Colonic mucosa (tissue), 4 donors: ENCODE results near the gene DUSP23. TPM values are rescaled to one million over a fixed set of nuclear protein-coding genes. Genes with fewer than 3 reads are reported as not detected.

Experiments used
- DNase-seq: peaks from one replicate; pipeline ENCODE4 v3.0.0-alpha.2; 2020
- H3K27ac ChIP-seq: fragments of 200-600 bp; one replicate; pipeline ENCODE4 v1.8.0; 2021
- H3K27me3 ChIP-seq: fragments of 200-600 bp; one replicate; pipeline ENCODE4 v1.8.0; 2021
- H3K36me3 ChIP-seq: fragments of 200-600 bp; one replicate; pipeline ENCODE4 v1.8.0; 2021
- H3K4me1 ChIP-seq: fragments of 200-600 bp; one replicate; pipeline ENCODE4 v1.8.0; 2021; ENCODE audit warnings: mild to moderate bottlenecking
- H3K4me3 ChIP-seq: fragments of 200-600 bp; one replicate; pipeline ENCODE4 v1.8.0; 2021
- H3K9ac ChIP-seq, 2 donors: one replicate each; pipeline ENCODE4 v1.7.0; 2013; ENCODE audit warnings: control low read depth in 2 of 2, low read depth in 2 of 2, low read length in 2 of 2
- H3K9me3 ChIP-seq: fragments of 200-600 bp; one replicate; pipeline ENCODE4 v1.8.0; 2021
- intact Hi-C: fragments of 100-400 bp; cut with DNase I; formaldehyde crosslinking; loops from one replicate; pipeline ENCODE4 v1.14.1; 2022
- total RNA-seq, 2 donors: library from RNA; stranded (reverse); fragmentation: NEBNext Ultra II Directional in 1 of 2; extraction: Animal tissue kit (Norgen Biotek cat#: 25700) in 1 of 2; gene quantifications; one replicate each; pipeline ENCODE4 v1.2.1, GENCODE V29; 2021
- TF ChIP-seq, protein P1 (sequence below): fragments of 200-600 bp; IDR thresholded peaks from one replicate; pipeline ENCODE4 v1.8.0; 2022; ENCODE audit warnings: antibody characterized with exemption, mild to moderate bottlenecking
- donor health status: healthy.
- donor health status: DM: no; HTN: no; CAD: no.
- donor health status: DM: no; HTN: no; CAD: no.

The DUSP23 gene
- total RNA-seq, 2 donors from 2014 or later = 43.3 to 50.4 TPM

DNA sequence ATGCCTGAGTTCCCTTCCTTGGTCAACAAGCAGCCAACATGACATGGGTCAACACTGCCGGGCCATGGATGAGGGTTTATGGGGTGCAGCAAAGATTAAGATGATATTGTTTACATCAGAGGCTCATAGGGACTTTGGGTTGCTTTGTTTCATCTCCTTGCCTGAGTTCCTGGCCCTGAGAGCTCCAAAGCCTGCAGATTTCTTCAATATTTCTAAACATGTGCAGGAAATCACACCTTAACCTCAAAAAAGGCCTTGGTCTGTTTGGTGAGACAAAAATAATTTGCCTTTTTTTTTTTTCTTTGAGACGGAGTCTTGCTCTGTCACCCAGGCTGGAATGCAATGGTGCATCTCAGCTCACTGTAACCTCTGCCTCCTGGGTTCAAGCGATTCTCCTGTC is 46.8 kb downstream of the DUSP23 start:
- Histone ChIP-seq H3K9me3 (no peaks in the 10 kb centered on the region), H3K27me3 (no peaks in the 10 kb centered on the region), H3K27ac (no peak overlapping the region), H3K9ac (no peak overlapping the region), H3K4me1 (no peaks in the 10 kb centered on the region), H3K4me3 (no peak overlapping the region), H3K36me3 (no peaks in the 10 kb centered on the region)
- DNase-seq = no peak
- intact Hi-C loops = no loop called here
- TF ChIP-seq, protein P1, sequence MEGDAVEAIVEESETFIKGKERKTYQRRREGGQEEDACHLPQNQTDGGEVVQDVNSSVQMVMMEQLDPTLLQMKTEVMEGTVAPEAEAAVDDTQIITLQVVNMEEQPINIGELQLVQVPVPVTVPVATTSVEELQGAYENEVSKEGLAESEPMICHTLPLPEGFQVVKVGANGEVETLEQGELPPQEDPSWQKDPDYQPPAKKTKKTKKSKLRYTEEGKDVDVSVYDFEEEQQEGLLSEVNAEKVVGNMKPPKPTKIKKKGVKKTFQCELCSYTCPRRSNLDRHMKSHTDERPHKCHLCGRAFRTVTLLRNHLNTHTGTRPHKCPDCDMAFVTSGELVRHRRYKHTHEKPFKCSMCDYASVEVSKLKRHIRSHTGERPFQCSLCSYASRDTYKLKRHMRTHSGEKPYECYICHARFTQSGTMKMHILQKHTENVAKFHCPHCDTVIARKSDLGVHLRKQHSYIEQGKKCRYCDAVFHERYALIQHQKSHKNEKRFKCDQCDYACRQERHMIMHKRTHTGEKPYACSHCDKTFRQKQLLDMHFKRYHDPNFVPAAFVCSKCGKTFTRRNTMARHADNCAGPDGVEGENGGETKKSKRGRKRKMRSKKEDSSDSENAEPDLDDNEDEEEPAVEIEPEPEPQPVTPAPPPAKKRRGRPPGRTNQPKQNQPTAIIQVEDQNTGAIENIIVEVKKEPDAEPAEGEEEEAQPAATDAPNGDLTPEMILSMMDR = no peak

DNA sequence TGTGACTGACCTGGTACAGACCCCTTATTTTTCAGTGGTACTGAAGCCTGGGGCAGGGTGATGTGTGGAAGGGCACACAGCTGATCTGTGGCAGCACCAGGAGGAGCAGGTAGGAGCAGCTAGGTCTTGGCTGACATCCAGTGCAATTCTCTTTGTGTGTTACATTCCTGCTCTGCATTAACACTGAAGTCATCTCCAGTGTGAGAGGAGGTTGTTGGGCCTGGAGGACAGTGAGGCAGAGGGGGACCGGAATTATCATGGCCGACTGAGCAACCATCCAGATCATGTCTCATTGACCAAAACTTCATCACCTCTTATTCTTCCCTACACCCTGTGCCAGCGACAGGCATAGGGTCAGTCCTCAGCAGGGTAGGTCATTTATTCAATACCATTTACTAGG is 47.4 kb downstream of the DUSP23 start:
- H3K4me1 ChIP-seq = no peaks in the 10 kb centered on the region
- intact Hi-C loops = no loop called here
- H3K9ac ChIP-seq = no peak overlapping the region
- no peak overlapping the region for H3K4me3 ChIP-seq
- no peaks in the 10 kb centered on the region for H3K9me3 ChIP-seq
- TF ChIP-seq, protein P1 = no peak
- no peak for DNase-seq
- no peaks in the 10 kb centered on the region for H3K27me3 ChIP-seq
- H3K27ac ChIP-seq = no peak overlapping the region
- no peaks in the 10 kb centered on the region for H3K36me3 ChIP-seq

DNA sequence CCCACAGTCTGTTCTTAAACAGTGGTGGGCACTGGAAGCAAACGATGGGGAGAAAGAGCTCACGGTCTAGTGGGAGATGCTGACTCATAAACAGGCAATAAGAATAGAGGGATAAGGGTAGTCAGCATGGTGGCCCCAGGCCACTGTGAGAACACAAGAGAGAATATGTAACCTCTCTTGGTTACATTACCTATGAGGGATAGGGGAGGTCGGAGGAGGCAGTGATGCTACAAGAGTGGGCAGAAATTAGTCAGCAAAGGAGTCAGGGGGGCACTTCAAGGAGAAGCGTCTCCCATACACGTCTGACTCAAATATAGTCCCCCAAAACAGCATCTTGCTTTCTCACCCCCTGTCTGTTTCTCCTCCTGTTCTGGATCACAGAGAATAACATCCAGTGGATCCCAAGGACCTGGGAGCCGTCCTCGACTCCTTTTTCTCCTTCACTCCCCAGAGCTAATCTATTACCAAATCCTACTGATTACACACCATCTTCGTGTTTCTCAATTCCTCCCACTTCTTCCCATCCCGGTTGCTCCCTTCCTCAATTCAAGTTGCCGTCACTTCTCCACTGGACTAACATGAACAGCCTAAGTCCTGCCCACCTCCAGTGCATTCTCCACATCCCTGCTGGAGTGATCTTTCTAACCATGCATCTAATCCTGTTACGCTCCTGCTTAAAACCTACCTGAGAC is 48.0 kb downstream of the DUSP23 start:
- no peaks in the 10 kb centered on the region for H3K4me1 ChIP-seq
- no peak overlapping the region for H3K9ac ChIP-seq
- no peaks in the 10 kb centered on the region for H3K36me3 ChIP-seq
- H3K27ac ChIP-seq = no peak overlapping the region
- intact Hi-C loops = no loop called here
- DNase-seq = no peak
- no peaks in the 10 kb centered on the region for H3K9me3 ChIP-seq
- no peak overlapping the region for H3K4me3 ChIP-seq
- H3K27me3 ChIP-seq = no peaks in the 10 kb centered on the region
- TF ChIP-seq, protein P1 = no peak

DNA sequence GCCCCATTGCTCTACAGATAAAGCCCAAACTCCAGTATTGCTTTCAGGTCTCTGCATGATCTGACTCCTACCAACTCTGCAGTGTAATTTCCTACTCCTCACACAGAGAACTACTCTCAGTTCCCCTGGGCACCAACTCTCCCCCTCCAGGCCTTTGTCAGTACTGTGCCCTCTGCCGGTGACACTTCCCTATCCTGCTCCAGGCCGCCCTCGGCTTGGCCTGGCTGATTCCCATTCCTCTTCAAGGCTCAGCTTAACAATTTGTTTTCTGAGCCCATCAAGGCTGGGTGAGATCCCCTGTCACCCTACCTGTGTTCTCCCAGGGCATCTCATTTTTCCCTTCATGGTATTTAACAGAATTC is 48.5 kb downstream of the DUSP23 start:
- Histone ChIP-seq H3K9ac (no peak overlapping the region), H3K36me3 (no peaks in the 10 kb centered on the region), H3K4me3 (no peak overlapping the region), H3K27me3 (no peaks in the 10 kb centered on the region), H3K9me3 (no peaks in the 10 kb centered on the region), H3K27ac (no peak overlapping the region), H3K4me1 (no peaks in the 10 kb centered on the region)
- TF ChIP-seq, protein P1 = peak; percentile 42
- intact Hi-C loops = no loop called here
- DNase-seq = peak; percentile 40

DNA sequence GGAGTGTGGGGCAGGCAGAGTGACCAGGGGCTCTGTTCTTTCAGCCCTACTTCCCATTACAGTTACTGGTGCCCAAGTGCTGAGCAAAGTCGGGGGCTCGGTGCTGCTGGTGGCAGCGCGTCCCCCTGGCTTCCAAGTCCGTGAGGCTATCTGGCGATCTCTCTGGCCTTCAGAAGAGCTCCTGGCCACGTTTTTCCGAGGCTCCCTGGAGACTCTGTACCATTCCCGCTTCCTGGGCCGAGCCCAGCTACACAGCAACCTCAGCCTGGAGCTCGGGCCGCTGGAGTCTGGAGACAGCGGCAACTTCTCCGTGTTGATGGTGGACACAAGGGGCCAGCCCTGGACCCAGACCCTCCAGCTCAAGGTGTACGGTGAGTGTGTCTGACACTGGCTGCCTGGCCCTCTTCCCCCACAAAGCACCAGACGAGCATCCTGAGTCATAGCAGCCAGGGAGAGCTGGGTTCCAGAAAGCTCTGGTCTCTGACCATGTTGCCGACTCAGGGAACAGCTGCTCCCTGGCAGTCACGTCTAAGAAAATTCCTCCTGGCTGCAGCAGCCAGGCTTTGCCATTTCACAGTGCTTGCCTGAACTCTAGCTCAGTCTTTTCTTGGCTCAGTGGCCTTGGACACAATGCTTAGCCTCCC is 49.2 kb downstream of the DUSP23 start:
- Histone ChIP-seq H3K27me3 (no peaks in the 10 kb centered on the region), H3K9ac (no peak overlapping the region), H3K4me3 (no peak overlapping the region), H3K4me1 (no peaks in the 10 kb centered on the region), H3K27ac (no peak overlapping the region), H3K36me3 (no peaks in the 10 kb centered on the region), H3K9me3 (no peaks in the 10 kb centered on the region)
- DNase-seq = no peak
- intact Hi-C loops = no loop called here
- TF ChIP-seq, protein P1 = no peak
